H9 (cell line): ENCODE results near the gene P4HA2. TPM values are rescaled to one million over a fixed set of nuclear protein-coding genes. Genes with fewer than 3 reads are reported as not detected.

ENCODE experiments used
- DNase-seq: peaks from one replicate; pipeline ENCODE4 v3.0.0-alpha.2; 2017
- H2AFZ ChIP-seq: one replicate; pipeline ENCODE4 v1.6.1; 2013; ENCODE audit warnings: mild to moderate bottlenecking, low read length, control low read depth, moderate library complexity
- H2AK5ac ChIP-seq: 2 replicates; pipeline ENCODE4 v1.6.1; 2013; ENCODE audit warnings: low read length, control low read depth, mixed read lengths; ENCODE audit not compliant: insufficient read length
- H2BK120ac ChIP-seq: one replicate; pipeline ENCODE4 v1.6.1; 2013; ENCODE audit warnings: low read depth, mild to moderate bottlenecking, low read length, control low read depth, inconsistent platforms; ENCODE audit not compliant: poor library complexity, severe bottlenecking
- H2BK12ac ChIP-seq: 2 replicates; pipeline ENCODE4 v1.6.1; 2013; ENCODE audit warnings: low read length, control low read depth, mixed read lengths, low read depth; ENCODE audit not compliant: insufficient read length
- H2BK15ac ChIP-seq: 2 replicates; pipeline ENCODE4 v1.6.1; 2013; ENCODE audit warnings: low read depth, low read length, control low read depth
- H2BK20ac ChIP-seq: one replicate; pipeline ENCODE4 v1.6.1; 2013; ENCODE audit warnings: low read depth, mild to moderate bottlenecking, low read length, control low read depth, inconsistent platforms; ENCODE audit not compliant: poor library complexity, severe bottlenecking
- H2BK5ac ChIP-seq: 2 replicates; pipeline ENCODE4 v1.6.1; 2013; ENCODE audit warnings: low read length, control low read depth, mixed read lengths; ENCODE audit not compliant: insufficient read length
- H3K14ac ChIP-seq: 2 replicates; pipeline ENCODE4 v1.6.1; 2013; ENCODE audit warnings: low read length, control low read depth; ENCODE audit not compliant: insufficient read depth
- H3K18ac ChIP-seq: 2 replicates; pipeline ENCODE4 v1.6.1; 2013; ENCODE audit warnings: low read depth, mild to moderate bottlenecking, mixed read lengths, low read length, control low read depth; ENCODE audit not compliant: insufficient read length
- H3K23ac ChIP-seq: 2 replicates; pipeline ENCODE4 v1.6.1; 2013; ENCODE audit warnings: low read length, control low read depth, mixed read lengths, low read depth; ENCODE audit not compliant: insufficient read length
- H3K23me2 ChIP-seq: 2 replicates; pipeline ENCODE4 v1.6.1; 2013; ENCODE audit warnings: low read depth, mild to moderate bottlenecking, mixed read lengths, low read length, control low read depth; ENCODE audit not compliant: insufficient read length, poor library complexity, severe bottlenecking
- H3K27ac ChIP-seq: 2 replicates; pipeline ENCODE4 v1.5.1; 2013; ENCODE audit warnings: low read length, control low read depth, mixed read lengths, low read depth; ENCODE audit not compliant: insufficient read length
- H3K27me3 ChIP-seq: 2 replicates; pipeline ENCODE4 v1.6.1; 2013; ENCODE audit warnings: low read length, control low read depth, inconsistent platforms; ENCODE audit not compliant: insufficient read depth
- H3K4ac ChIP-seq: 2 replicates; pipeline ENCODE4 v1.6.1; 2013; ENCODE audit warnings: low read depth, mild to moderate bottlenecking, control low read depth, inconsistent platforms, low read length, moderate library complexity
- H3K4me1 ChIP-seq: 2 replicates; pipeline ENCODE4 v1.6.1; 2013; ENCODE audit warnings: low read length, control low read depth, inconsistent platforms; ENCODE audit not compliant: insufficient read depth
- H3K4me2 ChIP-seq: 2 replicates; pipeline ENCODE4 v1.6.1; 2013; ENCODE audit warnings: low read length, control low read depth, mixed read lengths; ENCODE audit not compliant: insufficient read length, insufficient read depth
- H3K56ac ChIP-seq: 2 replicates; pipeline ENCODE4 v1.6.1; 2013; ENCODE audit warnings: low read depth, mild to moderate bottlenecking, mixed read lengths, low read length, control low read depth; ENCODE audit not compliant: insufficient read length
- H3K79me1 ChIP-seq: 2 replicates; pipeline ENCODE4 v1.6.1; 2013; ENCODE audit warnings: low read depth, mild to moderate bottlenecking, moderate library complexity, low read length, control low read depth, inconsistent platforms; ENCODE audit not compliant: insufficient read depth, poor library complexity, severe bottlenecking
- H3K79me2 ChIP-seq: 2 replicates; pipeline ENCODE4 v1.6.1; 2013; ENCODE audit warnings: low read length, control low read depth, inconsistent platforms; ENCODE audit not compliant: insufficient read depth
- H3K9ac ChIP-seq: 2 replicates; pipeline ENCODE4 v1.6.1; 2013; ENCODE audit warnings: low read length, control low read depth, mixed read lengths; ENCODE audit not compliant: insufficient read length; ENCODE audit errors: extremely low read depth
- H3K9me3 ChIP-seq: one replicate; pipeline ENCODE4 v1.6.1; 2013; ENCODE audit warnings: low read depth, low read length, inconsistent platforms; ENCODE audit not compliant: control insufficient read depth
- H3T11ph ChIP-seq: one replicate; pipeline ENCODE4 v1.6.1; 2013; ENCODE audit warnings: mild to moderate bottlenecking, low read length, control low read depth, inconsistent platforms
- H4K20me1 ChIP-seq: one replicate; pipeline ENCODE4 v1.6.1; 2013; ENCODE audit not compliant: control insufficient read depth, insufficient read length, insufficient read depth
- H4K5ac ChIP-seq: 2 replicates; pipeline ENCODE4 v1.6.1; 2013; ENCODE audit warnings: low read depth, mild to moderate bottlenecking, mixed read lengths, low read length, control low read depth; ENCODE audit not compliant: insufficient read length
- H4K8ac ChIP-seq: replicated peaks from 2 replicates; pipeline ENCODE4 v1.6.1; 2013; ENCODE audit warnings: low read length, control low read depth, mixed read lengths, low read depth; ENCODE audit not compliant: insufficient read length
- H4K91ac ChIP-seq: 2 replicates; pipeline ENCODE4 v1.6.1; 2013; ENCODE audit warnings: low read depth, mild to moderate bottlenecking, moderate library complexity, mixed read lengths, low read length, control low read depth; ENCODE audit not compliant: insufficient read length
- H3K27ac Mint-ChIP-seq, 3 experiments: 2 replicates in 2 of 3; 3 replicates in 1 of 3; pipeline ENCODE4 v1.8.0; 2020 to 2021; ENCODE audit warnings: mixed read lengths in 3 of 3, mild to moderate bottlenecking in 1 of 3, moderate library complexity in 1 of 3
- H3K27me3 Mint-ChIP-seq: 2 replicates; pipeline ENCODE4 v1.8.0; 2021; ENCODE audit warnings: low read depth, mild to moderate bottlenecking, moderate library complexity, mixed read lengths
- H3K36me3 Mint-ChIP-seq, 3 experiments: 2 replicates in 2 of 3; 3 replicates in 1 of 3; pipeline ENCODE4 v1.8.0; 2020 to 2021; ENCODE audit warnings: low read depth in 3 of 3, mixed read lengths in 3 of 3; ENCODE audit not compliant: insufficient read depth in 1 of 3
- H3K4me1 Mint-ChIP-seq, 2 experiments: 2 replicates each; pipeline ENCODE4 v1.8.0; 2020; ENCODE audit warnings: mixed read lengths in 2 of 2
- H3K4me3 Mint-ChIP-seq, 2 experiments: 2 replicates in 1 of 2; 3 replicates in 1 of 2; pipeline ENCODE4 v1.8.0; 2020 to 2021; ENCODE audit warnings: mild to moderate bottlenecking in 2 of 2, mixed read lengths in 2 of 2, moderate library complexity in 1 of 2
- H3K9me3 Mint-ChIP-seq, 2 experiments: 2 replicates in 1 of 2; 3 replicates in 1 of 2; pipeline ENCODE4 v1.8.0; 2020; ENCODE audit warnings: mild to moderate bottlenecking in 2 of 2, mixed read lengths in 2 of 2, moderate library complexity in 1 of 2
- WGBS: extraction: QIAGEN DNeasy Blood & Tissue Kit; methylation state at CpG from one replicate; pipeline ENCODE4 v1.1.7; 2013; ENCODE audit warnings: missing lambda C conversion rate, low lambda C conversion rate, mixed read lengths; ENCODE audit not compliant: insufficient read length; ENCODE audit errors: extremely low coverage; 5-methylcytosine and 5-hydroxymethylcytosine counted together
- total RNA-seq: library from RNA; stranded (reverse); gene quantifications from 2 replicates; pipeline ENCODE4 v1.2.1, GENCODE V29; 2021
- TF ChIP-seq, protein P1 (sequence below): fragments of 200-600 bp; sonication (generic); conservative IDR thresholded peaks from 3 replicates; pipeline ENCODE4 v1.8.0; 2021; ENCODE audit warnings: antibody characterized with exemption, mild to moderate bottlenecking

P4HA2 gene
- total RNA-seq, 1 experiment from 2014 or later, result 15.3 TPM

- TF ChIP-seq, protein P1, sequence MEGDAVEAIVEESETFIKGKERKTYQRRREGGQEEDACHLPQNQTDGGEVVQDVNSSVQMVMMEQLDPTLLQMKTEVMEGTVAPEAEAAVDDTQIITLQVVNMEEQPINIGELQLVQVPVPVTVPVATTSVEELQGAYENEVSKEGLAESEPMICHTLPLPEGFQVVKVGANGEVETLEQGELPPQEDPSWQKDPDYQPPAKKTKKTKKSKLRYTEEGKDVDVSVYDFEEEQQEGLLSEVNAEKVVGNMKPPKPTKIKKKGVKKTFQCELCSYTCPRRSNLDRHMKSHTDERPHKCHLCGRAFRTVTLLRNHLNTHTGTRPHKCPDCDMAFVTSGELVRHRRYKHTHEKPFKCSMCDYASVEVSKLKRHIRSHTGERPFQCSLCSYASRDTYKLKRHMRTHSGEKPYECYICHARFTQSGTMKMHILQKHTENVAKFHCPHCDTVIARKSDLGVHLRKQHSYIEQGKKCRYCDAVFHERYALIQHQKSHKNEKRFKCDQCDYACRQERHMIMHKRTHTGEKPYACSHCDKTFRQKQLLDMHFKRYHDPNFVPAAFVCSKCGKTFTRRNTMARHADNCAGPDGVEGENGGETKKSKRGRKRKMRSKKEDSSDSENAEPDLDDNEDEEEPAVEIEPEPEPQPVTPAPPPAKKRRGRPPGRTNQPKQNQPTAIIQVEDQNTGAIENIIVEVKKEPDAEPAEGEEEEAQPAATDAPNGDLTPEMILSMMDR, result no peak
- no peaks in the 10 kb centered on the region for H3K79me1 ChIP-seq
- H3K36me3 Mint-ChIP-seq, result 0 out of 7 replicates have a peak, but pooled peaks cover 0 to 1% (median 0%) of the 10 kb centered on the region in 3 experiments
- H3K27me3 Mint-ChIP-seq, result no peaks in the 10 kb centered on the region; the same call in none of the 2 replicates
- H3K9ac ChIP-seq, result no peak overlapping the region
- H4K91ac ChIP-seq, result no peak overlapping the region
- no peak overlapping the region for H2BK5ac ChIP-seq
- H2BK12ac ChIP-seq, result no peak overlapping the region
- H3K56ac ChIP-seq, result no peak overlapping the region
- H4K8ac ChIP-seq, result no peak overlapping the region
- no peak overlapping the region for H4K5ac ChIP-seq
- no peak overlapping the region for H3K27ac ChIP-seq
- no peak overlapping the region; a peak in 1 of 7 replicates for H3K27ac Mint-ChIP-seq
- H2BK15ac ChIP-seq, result no peak overlapping the region
- H3K23me2 ChIP-seq, result no peaks in the 10 kb centered on the region
- no peak overlapping the region for H2BK120ac ChIP-seq
- H3K27me3 ChIP-seq, result no peaks in the 10 kb centered on the region
- H3K79me2 ChIP-seq, result no peaks in the 10 kb centered on the region
- H2BK20ac ChIP-seq, result no peak overlapping the region
- H3K14ac ChIP-seq, result no peak overlapping the region
- H3K9me3 ChIP-seq, result no peaks in the 10 kb centered on the region
- peaks cover 5% of the 10 kb centered on the region for H4K20me1 ChIP-seq
- H2AFZ ChIP-seq, result no peak overlapping the region
- no peak overlapping the region for H3K4me3 Mint-ChIP-seq
- no peak overlapping the region for H3T11ph ChIP-seq
- no peak overlapping the region for H3K23ac ChIP-seq
- no peak overlapping the region for H3K18ac ChIP-seq
- no peaks in the 10 kb centered on the region for H3K9me3 Mint-ChIP-seq
- H3K4me1 Mint-ChIP-seq, result peaks cover 22 to 23% of the 10 kb centered on the region in 2 experiments
- no peak overlapping the region for H3K4ac ChIP-seq
- H3K4me1 ChIP-seq, result no peaks in the 10 kb centered on the region
- H2AK5ac ChIP-seq, result no peak overlapping the region
- no CpG with 5 or more reads among the region's 7 CpGs for WGBS
- peak; percentile 14 for DNase-seq
- no peak overlapping the region for H3K4me2 ChIP-seq
Observed at GRCh38 chr5:132263548-132264261, 36.1 kb upstream of the P4HA2 start.
